ENCODE data around the gene GMFB. TPM values are rescaled to one million over a fixed set of nuclear protein-coding genes. Genes with fewer than 3 reads are reported as not detected.
A peak's percentile ranks its signal among the peaks of the same experiment; 100 is the strongest.

GMFB gene
- total and polyA plus RNA-seq, 2 donors (not counting 3 experiments of a cell fraction or from before 2014, with no cell fraction given), result 10.1 to 52.0 TPM

GRCh38 chr14:54471641-54472040, 17.1 kb downstream of the GMFB start:
- Histone ChIP-seq H3K4me1 (ENCODE audit: control insufficient read depth, extremely low read depth, insufficient read depth, low read length) (no peaks in the 10 kb centered on the region), H3K9me3 (replicated peaks; ENCODE audit: control insufficient read depth, insufficient read depth, low read length) (peaks cover 4% of the 10 kb centered on the region), H4K20me1 (replicated peaks; ENCODE audit: control insufficient read depth, extremely low read depth, insufficient read depth, low read length) (no peaks in the 10 kb centered on the region), H3K9ac (replicated peaks; ENCODE audit: extremely low read depth, insufficient read depth, low read length) (no peak overlapping the region), H3K4me3 (replicated peaks in 1 of 3; ENCODE audit: insufficient read depth in 1 of 3, low read depth in 1 of 3, low read length in 3 of 3) (no peak overlapping the region), H3K4me2 (ENCODE audit: insufficient read depth, low read length) (no peak overlapping the region), H2AFZ (ENCODE audit: low read depth, low read length) (no peak overlapping the region), H3K27ac (ENCODE audit: insufficient read depth, low read depth, low read length) (no peak overlapping the region), H3K36me3 (ENCODE audit: control insufficient read depth in 2 of 2, extremely low read depth in 1 of 2, insufficient read depth in 2 of 2, low read length in 2 of 2) (peaks cover 0 to 2% of the 10 kb centered on the region in 2 experiments), H3K27me3 (ENCODE audit: control insufficient read depth in 2 of 2, insufficient read depth in 2 of 2, low read length in 2 of 2) (peaks cover 3 to 4% of the 10 kb centered on the region in 2 experiments), H3K9me1 (replicated peaks; ENCODE audit: control insufficient read depth, extremely low read depth, insufficient read depth, low read length) (no peaks in the 10 kb centered on the region), H3K79me2 (ENCODE audit: control insufficient read depth, insufficient read depth, low read length) (no peaks in the 10 kb centered on the region)
- intact Hi-C loops (cut with micrococcal nuclease) (no loop called here), dilution Hi-C loops (cut with MboI; ENCODE audit: extremely low pct_ligation_motif_present, low sequenced_read_pairs) (no loop called here)
- no TSS peak for BruUV-seq (replicated peaks)
- ChIA-PET CTCF (interaction anchor here (0.9 kb wide), 1 partner anchor 12 kb away, joined by 3 read pairs; no protein-coding TSS in a partner anchor), POLR2A (no interaction called here)
- DNase-seq (ENCODE audit: low read depth, low spot score), result no peak
- TF ChIP-seq FOS (IDR thresholded peaks at IDR 0.05; ENCODE audit: borderline replicate concordance, insufficient read depth, low read length) (no peak), POLR2AphosphoS5 (IDR thresholded peaks at IDR 0.05; ENCODE audit: insufficient read depth, low read depth, low read length) (no peak), JUN (IDR thresholded peaks at IDR 0.05; ENCODE audit: borderline replicate concordance, insufficient read depth, insufficient read length, low read depth) (no peak), POLR2A (IDR thresholded peaks at IDR 0.05; ENCODE audit: low read depth, low read length) (no peak), GATA2 (IDR thresholded peaks at IDR 0.05; ENCODE audit: insufficient read depth, insufficient read length, low read depth, low read length) (no peak)
- TF ChIP-seq, protein P1, sequence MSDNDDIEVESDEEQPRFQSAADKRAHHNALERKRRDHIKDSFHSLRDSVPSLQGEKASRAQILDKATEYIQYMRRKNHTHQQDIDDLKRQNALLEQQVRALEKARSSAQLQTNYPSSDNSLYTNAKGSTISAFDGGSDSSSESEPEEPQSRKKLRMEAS (IDR thresholded peaks at IDR 0.05; ENCODE audit: insufficient read depth, insufficient read length), result no peak
- TF ChIP-seq, protein P2, sequence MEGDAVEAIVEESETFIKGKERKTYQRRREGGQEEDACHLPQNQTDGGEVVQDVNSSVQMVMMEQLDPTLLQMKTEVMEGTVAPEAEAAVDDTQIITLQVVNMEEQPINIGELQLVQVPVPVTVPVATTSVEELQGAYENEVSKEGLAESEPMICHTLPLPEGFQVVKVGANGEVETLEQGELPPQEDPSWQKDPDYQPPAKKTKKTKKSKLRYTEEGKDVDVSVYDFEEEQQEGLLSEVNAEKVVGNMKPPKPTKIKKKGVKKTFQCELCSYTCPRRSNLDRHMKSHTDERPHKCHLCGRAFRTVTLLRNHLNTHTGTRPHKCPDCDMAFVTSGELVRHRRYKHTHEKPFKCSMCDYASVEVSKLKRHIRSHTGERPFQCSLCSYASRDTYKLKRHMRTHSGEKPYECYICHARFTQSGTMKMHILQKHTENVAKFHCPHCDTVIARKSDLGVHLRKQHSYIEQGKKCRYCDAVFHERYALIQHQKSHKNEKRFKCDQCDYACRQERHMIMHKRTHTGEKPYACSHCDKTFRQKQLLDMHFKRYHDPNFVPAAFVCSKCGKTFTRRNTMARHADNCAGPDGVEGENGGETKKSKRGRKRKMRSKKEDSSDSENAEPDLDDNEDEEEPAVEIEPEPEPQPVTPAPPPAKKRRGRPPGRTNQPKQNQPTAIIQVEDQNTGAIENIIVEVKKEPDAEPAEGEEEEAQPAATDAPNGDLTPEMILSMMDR (IDR thresholded peaks at IDR 0.05; ENCODE audit: extremely low read depth in 1 of 2, insufficient read depth in 1 of 2, low read depth in 1 of 2, low read length in 2 of 2), result no peak
- FAIRE-seq, result peak; percentile 47
